GM12874 (cell line): Measurements from ENCODE around the gene SCN1B.

Experiments
- CTCF ChIP-seq: IDR thresholded peaks from 2 replicates; pipeline ENCODE4 v1.5.1; 2011; ENCODE audit warnings: low read depth, mild to moderate bottlenecking, control low read depth, low read length, moderate library complexity; ENCODE audit not compliant: insufficient read depth

SCN1B gene

GRCh38 chr19:35034005-35034502 lies 3.8 kb downstream of the SCN1B start:
- no peak for TF ChIP-seq CTCF

GRCh38 chr19:35034588-35035382 lies 4.5 kb downstream of the SCN1B start:
- TF ChIP-seq CTCF, result no peak

GRCh38 chr19:35037716-35038622 lies 7.7 kb downstream of the SCN1B start:
- no peak for TF ChIP-seq CTCF

- TF ChIP-seq CTCF, result no peak
Observed at GRCh38 chr19:35038623-35039512, 8.6 kb downstream of the SCN1B start.

GRCh38 chr19:35039881-35040825 lies 9.9 kb downstream of the SCN1B start:
- no peak for TF ChIP-seq CTCF

- no peak for TF ChIP-seq CTCF
Observed at GRCh38 chr19:35040826-35041547, 10.7 kb downstream of the SCN1B start.
